GM12878 (cell line): Measurements from ENCODE around the gene EML5. TPM values are rescaled to one million over a fixed set of nuclear protein-coding genes. Genes with fewer than 3 reads are reported as not detected.

ENCODE experiments used
- ATAC-seq: fragments of 200-7000 bp; cut with Tn5 transposase; 3 replicates; pipeline ENCODE4 v1.9.1; 2020; ENCODE audit warnings: mild to moderate bottlenecking, moderate library complexity
- BruUV-seq: library from RNA; stranded (reverse); fragments of 400-500 nt; replicated peaks from 2 replicates; lab custom pipeline; 2021; lab: Mats Ljungman, UMichigan
- CTCF ChIA-PET: fragments of 300-600 bp; sonication (Branson Sonifier 250); formaldehyde crosslinking; extraction: SDS; loops from one replicate; lab custom pipeline; 2021; ENCODE audit warnings: inconsistent platforms; lab: Yijun Ruan, JAX
- POLR2A ChIA-PET: fragments of 350-600 bp; formaldehyde crosslinking; extraction: SDS; loops from one replicate; lab custom pipeline; 2021; ENCODE audit warnings: inconsistent platforms; lab: Charles Lee
- RAD21 ChIA-PET: fragments of 300-600 bp; sonication (Branson Sonifier 250); formaldehyde crosslinking; loops from one replicate; lab custom pipeline; 2023; ENCODE audit warnings: antibody characterized with exemption; ENCODE audit not compliant: unreplicated experiment; lab: Charles Lee
- SMC1A ChIA-PET: fragments of 300-600 bp; sonication (Branson Sonifier 250); formaldehyde crosslinking; loops from one replicate; lab custom pipeline; 2023; ENCODE audit not compliant: unreplicated experiment, uncharacterized antibody; lab: Charles Lee
- DNase-seq: peaks from one replicate; pipeline ENCODE4 v3.0.0-alpha.2; 2011; ENCODE audit warnings: low read depth, low spot score
- FAIRE-seq: peaks from 3 replicates; lab custom pipeline; 2011; peaks lifted over from hg19 to GRCh38; lab: Jason Lieb, UNC
- H2AFZ ChIP-seq: 2 replicates; pipeline ENCODE4 v1.6.0; 2011; ENCODE audit warnings: low read depth, low read length, control low read depth; ENCODE audit not compliant: control insufficient read depth
- H3K27ac ChIP-seq: 2 replicates; pipeline ENCODE4 v1.5.1; 2011; ENCODE audit warnings: control low read depth; ENCODE audit not compliant: control insufficient read depth, insufficient read depth
- H3K27me3 ChIP-seq, 2 experiments: replicated peaks in 1 of 2; 2 replicates each; pipeline versions ENCODE4 v1.6.0 to v1.6.1; 2011; ENCODE audit warnings: low read length in 1 of 2; ENCODE audit not compliant: control insufficient read depth in 2 of 2, insufficient read depth in 2 of 2
- H3K36me3 ChIP-seq, 2 experiments: 2 replicates each; pipeline ENCODE4 v1.5.1; 2011; ENCODE audit warnings: low read length in 1 of 2; ENCODE audit not compliant: control insufficient read depth in 2 of 2, insufficient read depth in 2 of 2
- H3K4me1 ChIP-seq: 2 replicates; pipeline ENCODE4 v1.6.1; 2011; ENCODE audit warnings: mild to moderate bottlenecking, low read length, moderate library complexity, mixed read lengths; ENCODE audit not compliant: control insufficient read depth, insufficient read depth
- H3K4me2 ChIP-seq: 2 replicates; pipeline ENCODE4 v1.6.0; 2011; ENCODE audit warnings: control low read depth; ENCODE audit not compliant: control insufficient read depth, insufficient read depth
- H3K4me3 ChIP-seq: fragments of 200-600 bp; sonication (generic); 2 replicates; pipeline ENCODE4 v1.5.1; 2016
- H3K79me2 ChIP-seq: 2 replicates; pipeline ENCODE4 v1.6.0; 2011; ENCODE audit warnings: low read length; ENCODE audit not compliant: control insufficient read depth, insufficient read depth
- H3K9ac ChIP-seq: 2 replicates; pipeline ENCODE4 v1.8.0; 2011; ENCODE audit warnings: low read length, control low read depth, mixed read lengths; ENCODE audit not compliant: control insufficient read depth, insufficient read depth
- H3K9me3 ChIP-seq: replicated peaks from 3 replicates; pipeline ENCODE4 v1.5.1; 2011; ENCODE audit warnings: mild to moderate bottlenecking, low read length; ENCODE audit not compliant: control insufficient read depth, insufficient read depth
- H4K20me1 ChIP-seq: 2 replicates; pipeline ENCODE4 v1.6.0; 2011; ENCODE audit not compliant: control insufficient read depth, insufficient read depth
- BHLHE40 ChIP-seq, 2 experiments: fragments of 450-650 bp in 1 of 2; IDR thresholded peaks; 2 replicates each; pipeline ENCODE4 v1.6.1; 2011 to 2017; ENCODE audit warnings: low read depth in 2 of 2, borderline replicate concordance in 1 of 2, improper control_type of control experiment in 1 of 2, low read length in 1 of 2, mild to moderate bottlenecking in 1 of 2
- CBX3 ChIP-seq: fragments of 200-600 bp; sonication (generic); IDR thresholded peaks from 2 replicates; pipeline ENCODE4 v1.6.1; 2016; ENCODE audit warnings: low read depth, borderline replicate concordance
- ESRRA ChIP-seq: IDR thresholded peaks from 2 replicates; pipeline ENCODE4 v1.6.1; 2012; ENCODE audit warnings: mild to moderate bottlenecking, low read length, improper control_type of control experiment
- ETV6 ChIP-seq, 2 experiments: fragments of 450-650 bp in 1 of 2; IDR thresholded peaks in 1 of 2; conservative IDR thresholded peaks in 1 of 2; 2 replicates each; pipeline ENCODE4 v1.6.1; 2014; ENCODE audit warnings: antibody characterized with exemption in 1 of 2, borderline replicate concordance in 1 of 2, low read depth in 1 of 2, mild to moderate bottlenecking in 1 of 2, moderate library complexity in 1 of 2
- GABPA ChIP-seq: IDR thresholded peaks from 2 replicates; pipeline ENCODE4 v1.6.1; 2014; ENCODE audit warnings: antibody characterized with exemption, low read depth, mild to moderate bottlenecking, inconsistent platforms
- GATAD2B ChIP-seq: fragments of 450-650 bp; conservative IDR thresholded peaks from 2 replicates; pipeline ENCODE4 v1.6.1; 2017; ENCODE audit warnings: low read depth, mild to moderate bottlenecking, moderate library complexity
- IKZF1 ChIP-seq: fragments of 450-650 bp; conservative IDR thresholded peaks from 2 replicates; pipeline ENCODE4 v1.6.1; 2017; ENCODE audit warnings: antibody characterized with exemption, mild to moderate bottlenecking
- IKZF2 ChIP-seq, 2 experiments: fragments of 450-650 bp; IDR thresholded peaks; 2 replicates each; pipeline ENCODE4 v1.6.1; 2017; ENCODE audit warnings: mild to moderate bottlenecking in 2 of 2, moderate library complexity in 2 of 2
- MYB ChIP-seq: fragments of 150-350 bp; IDR thresholded peaks from 2 replicates; pipeline ENCODE4 v1.6.1; 2014; ENCODE audit warnings: mild to moderate bottlenecking, low read depth, low read length, borderline replicate concordance
- NBN ChIP-seq: fragments of 450-650 bp; IDR thresholded peaks from 2 replicates; pipeline ENCODE4 v1.6.1; 2016
- PKNOX1 ChIP-seq: fragments of 450-650 bp; IDR thresholded peaks from 2 replicates; pipeline ENCODE4 v1.6.1; 2016; ENCODE audit warnings: mild to moderate bottlenecking
- POLR2A ChIP-seq: IDR thresholded peaks from 2 replicates; pipeline ENCODE4 v1.6.1; 2011; ENCODE audit warnings: low read depth, mild to moderate bottlenecking, low read length
- POLR2AphosphoS5 ChIP-seq: IDR thresholded peaks from 2 replicates; pipeline ENCODE4 v1.6.1; 2011; ENCODE audit warnings: mild to moderate bottlenecking, low read length, inconsistent platforms
- RBBP5 ChIP-seq: fragments of 200-600 bp; sonication (generic); conservative IDR thresholded peaks from 2 replicates; pipeline ENCODE4 v1.6.1; 2016
- SIN3A ChIP-seq: IDR thresholded peaks from 2 replicates; pipeline ENCODE4 v1.6.1; 2012; ENCODE audit warnings: low read depth, low read length, improper control_type of control experiment
- SP1 ChIP-seq: IDR thresholded peaks from one replicate; pipeline ENCODE4 v1.6.1; 2011; ENCODE audit warnings: low read depth, low read length
- TCF7 ChIP-seq: IDR thresholded peaks from 2 replicates; pipeline ENCODE4 v1.6.1; 2014; ENCODE audit warnings: antibody characterized with exemption, borderline replicate concordance
- YBX1 ChIP-seq: fragments of 450-650 bp; IDR thresholded peaks from 2 replicates; pipeline ENCODE4 v1.6.1; 2016; ENCODE audit warnings: antibody characterized with exemption
- ZNF207 ChIP-seq: fragments of 450-650 bp; IDR thresholded peaks from 2 replicates; pipeline ENCODE4 v1.6.1; 2014; ENCODE audit warnings: antibody characterized with exemption, mild to moderate bottlenecking, borderline replicate concordance
- WGBS: methylation state at CpG from one replicate; pipeline ENCODE4 v1.1.6; 2016; ENCODE audit warnings: low lambda C conversion rate; ENCODE audit not compliant: insufficient replicate concordance, insufficient coverage; ENCODE audit errors: missing lambda C conversion rate; 5-methylcytosine and 5-hydroxymethylcytosine counted together
- in situ Hi-C: fragments of 300-500 bp; cut with MboI; formaldehyde crosslinking; loops from 9 replicates; pipeline ENCODE4 v1.14.3; 2018; ENCODE audit warnings: mixed read lengths
- intact Hi-C: fragments of 100-400 bp; cut with micrococcal nuclease; formaldehyde crosslinking; loops from one replicate; pipeline ENCODE4 v1.14.2; 2022; ENCODE audit not compliant: unreplicated experiment
- polyA plus RNA-seq, 11 experiments: library from polyadenylated mRNA; depleted of rRNA in 4 of 11; unstranded in 6 of 11; stranded (reverse) in 5 of 11; fragments of >200 nt; fragmentation: Nextera tagmentation in 4 of 11; fragmentation: Illumina TruSeq in 1 of 11; extraction: Ambion mirVana in 4 of 11; extraction: Trizol in 1 of 11; gene quantifications; 1 replicate in 1 of 11; 2 replicates in 10 of 11; pipeline versions ENCODE4 v1.2.1 to v1.2.3, GENCODE V29; 2011 to 2016; ENCODE audit warnings: inconsistent platforms in 2 of 11, missing spikeins in 2 of 11, low read depth in 1 of 11
- total RNA-seq, 4 experiments: library from RNA; depleted of rRNA in 3 of 4; stranded (reverse); fragments of >200 nt in 3 of 4; fragmentation: Illumina TruSeq in 1 of 4; extraction: Trizol in 1 of 4; gene quantifications; 2 replicates each; pipeline versions ENCODE4 v1.2.1 to v1.2.3, GENCODE V29; 2013 to 2021
- TF ChIP-seq, protein P1 (sequence below): IDR thresholded peaks from 2 replicates; pipeline ENCODE4 v1.6.1; 2012; ENCODE audit warnings: low read length, inconsistent platforms

Gene EML5
- total and polyA plus RNA-seq, 10 of the 15 experiments (the other 5 are each of a cell fraction or from before 2014, with no cell fraction given), result 0.08 to 0.35 (median 0.22) TPM; not detected in 1

DNA sequence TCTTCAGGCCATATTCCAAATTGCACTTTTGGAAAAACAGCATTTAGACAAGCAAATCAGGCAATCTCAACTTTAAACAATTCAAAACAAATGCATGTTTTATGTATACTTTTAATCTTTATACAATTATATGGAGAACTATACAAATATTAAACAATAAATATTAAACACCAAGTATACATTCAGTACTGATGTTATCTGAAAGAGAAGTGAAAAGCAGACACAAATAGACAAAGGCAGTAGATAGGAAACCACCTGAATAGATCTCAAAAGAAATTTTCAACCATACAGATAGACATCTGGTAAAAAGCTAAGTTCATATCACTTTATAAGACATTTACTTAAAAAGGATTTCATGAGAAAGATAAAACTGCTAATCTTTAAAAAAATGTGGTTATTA lies 164.7 kb downstream of the EML5 start:
- BruUV-seq, result no TSS peak
- no peak for FAIRE-seq
- Histone ChIP-seq H2AFZ (no peak overlapping the region), H4K20me1 (no peaks in the 10 kb centered on the region), H3K4me1 (no peaks in the 10 kb centered on the region), H3K27ac (no peak overlapping the region), H3K9ac (no peak overlapping the region), H3K4me3 (no peak overlapping the region), H3K4me2 (no peak overlapping the region), H3K36me3 (no peaks in the 10 kb centered on the region), H3K79me2 (no peaks in the 10 kb centered on the region), H3K27me3 (no peaks in the 10 kb centered on the region), H3K9me3 (no peaks in the 10 kb centered on the region)
- TF ChIP-seq SIN3A, result no peak
- TF ChIP-seq POLR2A, result no peak
- no peak for TF ChIP-seq SP1
- TF ChIP-seq ZNF207, result no peak
- TF ChIP-seq MYB, result no peak
- TF ChIP-seq IKZF2 (IDR thresholded peaks at IDR 0.05), result no peak
- TF ChIP-seq CBX3, result no peak
- no peak for TF ChIP-seq YBX1
- TF ChIP-seq IKZF1, result no peak
- TF ChIP-seq GATAD2B, result no peak
- no peak for TF ChIP-seq NBN
- no peak for DNase-seq
- SMC1A ChIA-PET, result interaction anchor here (0.6 to 2.7 kb wide), 3 partner anchors 15 to 40 kb away, joined by 3 to 7 read pairs (median 3); no protein-coding TSS in a partner anchor
- intact Hi-C loops, result no loop called here
- in situ Hi-C loops, result no loop called here
- RAD21 ChIA-PET, result interaction anchor here (1.0 to 1.7 kb wide), 4 partner anchors 15 to 39 kb away, joined by 3 to 5 read pairs (median 4); no protein-coding TSS in a partner anchor
- POLR2A ChIA-PET, result no interaction called here
- CTCF ChIA-PET, result interaction anchor here (1.6 to 2.6 kb wide), 2 partner anchors 9 to 40 kb away, joined by 5 to 10 read pairs; no protein-coding TSS in a partner anchor
- no peak for ATAC-seq

DNA sequence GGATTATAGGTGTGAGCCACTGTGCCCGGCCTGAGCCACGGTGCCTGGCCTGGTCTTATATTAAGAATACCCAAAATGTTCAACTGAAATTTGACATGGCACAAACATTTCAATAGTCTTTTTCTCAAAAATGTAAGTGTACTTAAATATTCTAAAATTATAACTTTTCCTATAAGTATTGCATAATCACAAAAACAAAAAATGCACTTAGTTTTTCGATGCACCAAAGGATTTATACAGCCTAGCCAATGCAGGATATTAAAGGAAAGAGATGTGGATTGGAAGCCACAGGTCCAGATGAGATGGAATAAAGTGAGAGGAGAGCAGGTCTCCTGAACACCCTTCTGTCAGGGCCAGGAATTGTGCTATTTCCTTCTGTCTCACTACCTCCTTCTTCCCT lies 167.1 kb downstream of the EML5 start:
- H3K36me3 ChIP-seq, result no peaks in the 10 kb centered on the region
- H3K9me3 ChIP-seq, result no peaks in the 10 kb centered on the region
- 93% methylated on average over 3 of the region's 3 CpGs for WGBS
- intact Hi-C loops (no loop called here), in situ Hi-C loops (no loop called here)
- ATAC-seq, result no peak
- no peak overlapping the region for H2AFZ ChIP-seq
- H3K9ac ChIP-seq, result no peak overlapping the region
- SMC1A ChIA-PET, result no interaction called here
- CTCF ChIA-PET, result interaction anchor here (0.9 kb wide), 1 partner anchor 43 kb away, joined by 3 read pairs; no protein-coding TSS in a partner anchor
- H3K79me2 ChIP-seq, result no peaks in the 10 kb centered on the region
- no peak for FAIRE-seq
- no peak overlapping the region for H3K4me3 ChIP-seq
- RAD21 ChIA-PET, result no interaction called here
- no peak overlapping the region for H3K27ac ChIP-seq
- POLR2A ChIA-PET, result no interaction called here
- H4K20me1 ChIP-seq, result no peaks in the 10 kb centered on the region
- no peak overlapping the region for H3K4me2 ChIP-seq
- H3K27me3 ChIP-seq, result no peaks in the 10 kb centered on the region
- BruUV-seq, result no TSS peak
- no peaks in the 10 kb centered on the region for H3K4me1 ChIP-seq
- no peak for DNase-seq
- TF ChIP-seq POLR2AphosphoS5 (no peak), ESRRA (no peak), POLR2A (no peak), ETV6 (conservative IDR thresholded peaks at IDR 0.05 in 1 of 2, IDR thresholded peaks at IDR 0.05 in 1 of 2; ENCODE audit: borderline replicate concordance in 1 of 2, low read depth in 1 of 2) (no peak), PKNOX1 (no peak), BHLHE40 (IDR thresholded peaks at IDR 0.05; ENCODE audit: borderline replicate concordance in 1 of 2, low read depth in 2 of 2, low read length in 1 of 2) (no peak), CBX3 (no peak), RBBP5 (no peak), TCF7 (no peak), GABPA (no peak)
- TF ChIP-seq, protein P1, sequence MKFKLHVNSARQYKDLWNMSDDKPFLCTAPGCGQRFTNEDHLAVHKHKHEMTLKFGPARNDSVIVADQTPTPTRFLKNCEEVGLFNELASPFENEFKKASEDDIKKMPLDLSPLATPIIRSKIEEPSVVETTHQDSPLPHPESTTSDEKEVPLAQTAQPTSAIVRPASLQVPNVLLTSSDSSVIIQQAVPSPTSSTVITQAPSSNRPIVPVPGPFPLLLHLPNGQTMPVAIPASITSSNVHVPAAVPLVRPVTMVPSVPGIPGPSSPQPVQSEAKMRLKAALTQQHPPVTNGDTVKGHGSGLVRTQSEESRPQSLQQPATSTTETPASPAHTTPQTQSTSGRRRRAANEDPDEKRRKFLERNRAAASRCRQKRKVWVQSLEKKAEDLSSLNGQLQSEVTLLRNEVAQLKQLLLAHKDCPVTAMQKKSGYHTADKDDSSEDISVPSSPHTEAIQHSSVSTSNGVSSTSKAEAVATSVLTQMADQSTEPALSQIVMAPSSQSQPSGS, result no peak
